ENCODE measurements around the gene PRKCH. TPM values are rescaled to one million over a fixed set of nuclear protein-coding genes. Genes with fewer than 3 reads are reported as not detected.

Gene PRKCH
- total RNA-seq, 1 experiment from 2014 or later = 3.5 TPM

- DNase-seq (ENCODE audit: low spot score) = no peak
These were observed 210.7 kb downstream of the PRKCH start for GRCh38 chr14:61532123-61532505.

- no peak for DNase-seq (ENCODE audit: low spot score)
These were observed 211.4 kb downstream of the PRKCH start for GRCh38 chr14:61532763-61533162.

GRCh38 chr14:61533513-61534255 is 212.3 kb downstream of the PRKCH start:
- DNase-seq (ENCODE audit: low spot score) = no peak

GRCh38 chr14:61535032-61535431 is 213.7 kb downstream of the PRKCH start:
- DNase-seq (ENCODE audit: low spot score) = no peak

- no peak for DNase-seq (ENCODE audit: low spot score)
These were observed 214.1 kb downstream of the PRKCH start for GRCh38 chr14:61535458-61535857.

- DNase-seq (ENCODE audit: low spot score) = no peak
These were observed 215.5 kb downstream of the PRKCH start for GRCh38 chr14:61536661-61537562.

GRCh38 chr14:61537563-61538463 is 216.4 kb downstream of the PRKCH start:
- peak; percentile 70 for DNase-seq (ENCODE audit: low spot score)

GRCh38 chr14:61538464-61539022 is 217.2 kb downstream of the PRKCH start:
- no peak for DNase-seq (ENCODE audit: low spot score)

- DNase-seq (ENCODE audit: low spot score) = no peak
These were observed 218.3 kb downstream of the PRKCH start for GRCh38 chr14:61539631-61540030.

- DNase-seq (ENCODE audit: low spot score) = no peak
These were observed 219.6 kb downstream of the PRKCH start for GRCh38 chr14:61540931-61541330.

- DNase-seq (ENCODE audit: low spot score) = no peak
These were observed 221.7 kb downstream of the PRKCH start for GRCh38 chr14:61542848-61543790.

- DNase-seq (ENCODE audit: low spot score) = no peak
These were observed 222.6 kb downstream of the PRKCH start for GRCh38 chr14:61543946-61544345.

GRCh38 chr14:61544448-61545330 is 223.3 kb downstream of the PRKCH start:
- DNase-seq (ENCODE audit: low spot score) = no peak

- no peak for DNase-seq (ENCODE audit: low spot score)
These were observed 224.5 kb downstream of the PRKCH start for GRCh38 chr14:61545726-61546455.

- DNase-seq (ENCODE audit: low spot score) = peak; percentile 77
These were observed 226.0 kb downstream of the PRKCH start for GRCh38 chr14:61547186-61548069.

GRCh38 chr14:61549425-61549824 is 228.0 kb downstream of the PRKCH start:
- DNase-seq (ENCODE audit: low spot score) = no peak

- DNase-seq (ENCODE audit: low spot score) = no peak
These were observed 230.0 kb downstream of the PRKCH start for GRCh38 chr14:61551384-61551783.

GRCh38 chr14:61552241-61552640 is 230.9 kb downstream of the PRKCH start:
- DNase-seq (ENCODE audit: low spot score) = no peak

Measured in A172 (cell line).